Cardiac muscle cell (in vitro differentiated cells and primary cell): Measurements from ENCODE around the gene STEEP1. TPM values are rescaled to one million over a fixed set of nuclear protein-coding genes. Genes with fewer than 3 reads are reported as not detected.
A peak's percentile ranks its signal among the peaks of the same experiment; 100 is the strongest.
"Not testable (repeated sequence)": the region's sequence is repeated elsewhere in the genome, so short reads cannot be mapped to it uniquely, and the experiment has no call there.

Experiments
- DNase-seq, 2 donors: peaks; one replicate each; pipeline versions ENCODE4 v3.0.0 to v3.0.0-alpha.2; 2010 to 2017; ENCODE audit warnings: low read depth in 1 of 2, low spot score in 1 of 2
- H3K27ac ChIP-seq: fragments of 200-600 bp; sonication (generic); 2 replicates; pipeline ENCODE4 v1.5.1; 2016
- H3K27me3 ChIP-seq: fragments of 200-600 bp; sonication (generic); 2 replicates; pipeline ENCODE4 v1.6.0; 2016; ENCODE audit warnings: control low read depth
- H3K36me3 ChIP-seq: fragments of 200-600 bp; sonication (generic); 2 replicates; pipeline ENCODE4 v1.5.1; 2016; ENCODE audit warnings: control low read depth
- H3K4me1 ChIP-seq: fragments of 200-600 bp; sonication (generic); 2 replicates; pipeline ENCODE4 v1.8.1; 2017; ENCODE audit warnings: low read depth, mild to moderate bottlenecking, mixed run types
- H3K4me3 ChIP-seq: fragments of 200-600 bp; sonication (generic); 2 replicates; pipeline ENCODE4 v1.5.1; 2016; ENCODE audit warnings: mild to moderate bottlenecking
- H3K9me3 ChIP-seq: fragments of 200-600 bp; sonication (generic); 2 replicates; pipeline ENCODE4 v1.5.1; 2017; ENCODE audit warnings: low read depth, mild to moderate bottlenecking, control low read depth
- polyA plus RNA-seq: library from polyadenylated mRNA; unstranded; fragments of >200 nt; fragmentation: Nextera tagmentation; extraction: Ambion mirVana; gene quantifications from 2 replicates; pipeline ENCODE4 v1.2.1, GENCODE V29; 2016
- total RNA-seq: library from RNA; depleted of rRNA; stranded (reverse); fragments of >200 nt; gene quantifications from 2 replicates; pipeline ENCODE4 v1.2.3, GENCODE V29; 2016
- TF ChIP-seq, protein P1 (sequence below): IDR thresholded peaks from 2 replicates; pipeline ENCODE4 v1.5.1; 2012; ENCODE audit warnings: low read depth, mild to moderate bottlenecking, low read length

STEEP1 gene
- total and polyA plus RNA-seq, 2 experiments from 2014 or later = 15.8 to 42.6 TPM

DNA sequence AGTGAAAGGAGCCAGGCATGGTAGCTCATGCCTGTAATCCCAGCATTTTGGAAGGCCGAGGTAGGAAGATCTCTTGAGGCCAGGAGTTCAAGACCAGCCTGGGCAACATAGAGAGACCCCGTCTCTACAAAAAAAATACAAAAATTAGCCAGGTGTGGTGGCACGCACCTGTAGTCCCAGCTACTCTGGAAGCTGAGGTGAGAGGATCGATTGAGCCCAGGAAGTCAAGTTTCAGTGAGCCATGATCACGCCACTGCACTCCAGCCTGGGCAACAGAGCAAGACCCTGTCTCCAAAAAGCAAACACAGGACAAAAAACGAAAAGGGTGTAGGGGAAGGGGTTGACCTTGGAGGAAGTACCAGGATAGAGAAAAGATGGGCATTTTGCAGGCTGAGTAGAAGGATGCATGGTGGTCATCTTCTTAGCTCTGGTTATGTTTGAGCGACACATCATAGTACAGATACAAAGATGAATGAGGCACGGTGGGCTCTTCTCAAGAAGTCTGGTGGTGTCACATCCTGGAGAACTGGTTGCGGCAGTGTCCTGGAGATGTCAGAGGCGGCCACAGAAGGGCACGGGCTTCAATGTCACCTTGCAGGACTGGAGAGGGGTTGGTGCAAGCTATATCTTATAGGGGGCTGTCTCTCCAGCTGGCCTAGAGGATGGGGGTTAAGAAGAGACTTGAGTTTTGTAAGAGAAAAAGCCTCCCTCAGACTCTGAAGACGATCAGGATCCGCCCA lies 65.0 kb downstream of the STEEP1 start:
- TF ChIP-seq, protein P1, sequence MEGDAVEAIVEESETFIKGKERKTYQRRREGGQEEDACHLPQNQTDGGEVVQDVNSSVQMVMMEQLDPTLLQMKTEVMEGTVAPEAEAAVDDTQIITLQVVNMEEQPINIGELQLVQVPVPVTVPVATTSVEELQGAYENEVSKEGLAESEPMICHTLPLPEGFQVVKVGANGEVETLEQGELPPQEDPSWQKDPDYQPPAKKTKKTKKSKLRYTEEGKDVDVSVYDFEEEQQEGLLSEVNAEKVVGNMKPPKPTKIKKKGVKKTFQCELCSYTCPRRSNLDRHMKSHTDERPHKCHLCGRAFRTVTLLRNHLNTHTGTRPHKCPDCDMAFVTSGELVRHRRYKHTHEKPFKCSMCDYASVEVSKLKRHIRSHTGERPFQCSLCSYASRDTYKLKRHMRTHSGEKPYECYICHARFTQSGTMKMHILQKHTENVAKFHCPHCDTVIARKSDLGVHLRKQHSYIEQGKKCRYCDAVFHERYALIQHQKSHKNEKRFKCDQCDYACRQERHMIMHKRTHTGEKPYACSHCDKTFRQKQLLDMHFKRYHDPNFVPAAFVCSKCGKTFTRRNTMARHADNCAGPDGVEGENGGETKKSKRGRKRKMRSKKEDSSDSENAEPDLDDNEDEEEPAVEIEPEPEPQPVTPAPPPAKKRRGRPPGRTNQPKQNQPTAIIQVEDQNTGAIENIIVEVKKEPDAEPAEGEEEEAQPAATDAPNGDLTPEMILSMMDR = no peak
- Histone ChIP-seq H3K27ac (no peak overlapping the region), H3K9me3 (no peaks in the 10 kb centered on the region), H3K4me3 (no peak overlapping the region), H3K27me3 (no peaks in the 10 kb centered on the region), H3K4me1 (no peaks in the 10 kb centered on the region), H3K36me3 (no peaks in the 10 kb centered on the region)
- DNase-seq = no peak

DNA sequence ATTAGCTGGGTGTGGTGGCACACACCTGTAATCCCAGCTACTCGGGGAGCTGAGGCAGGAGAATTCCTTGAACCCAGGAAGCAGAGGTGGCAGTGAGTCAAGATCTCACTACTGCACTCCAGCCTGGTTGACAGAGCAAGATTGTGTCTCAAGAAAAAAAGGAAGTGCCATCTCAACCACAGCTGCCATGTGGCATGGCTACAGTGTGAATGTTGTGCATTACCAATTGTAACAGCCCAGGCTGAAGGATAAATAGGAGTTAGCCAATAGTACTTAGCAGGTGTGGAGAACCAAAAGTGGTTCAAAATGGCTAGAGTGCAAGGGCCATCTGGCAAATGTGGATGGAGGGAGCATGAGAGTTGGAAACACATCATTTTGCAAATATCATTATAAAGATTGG lies 68.0 kb downstream of the STEEP1 start:
- Histone ChIP-seq H3K9me3 (no peaks in the 10 kb centered on the region), H3K4me1 (no peaks in the 10 kb centered on the region), H3K36me3 (no peaks in the 10 kb centered on the region), H3K27me3 (no peaks in the 10 kb centered on the region), H3K4me3 (no peak overlapping the region), H3K27ac (no peak overlapping the region)
- DNase-seq = no peak
- TF ChIP-seq, protein P1 = no peak

DNA sequence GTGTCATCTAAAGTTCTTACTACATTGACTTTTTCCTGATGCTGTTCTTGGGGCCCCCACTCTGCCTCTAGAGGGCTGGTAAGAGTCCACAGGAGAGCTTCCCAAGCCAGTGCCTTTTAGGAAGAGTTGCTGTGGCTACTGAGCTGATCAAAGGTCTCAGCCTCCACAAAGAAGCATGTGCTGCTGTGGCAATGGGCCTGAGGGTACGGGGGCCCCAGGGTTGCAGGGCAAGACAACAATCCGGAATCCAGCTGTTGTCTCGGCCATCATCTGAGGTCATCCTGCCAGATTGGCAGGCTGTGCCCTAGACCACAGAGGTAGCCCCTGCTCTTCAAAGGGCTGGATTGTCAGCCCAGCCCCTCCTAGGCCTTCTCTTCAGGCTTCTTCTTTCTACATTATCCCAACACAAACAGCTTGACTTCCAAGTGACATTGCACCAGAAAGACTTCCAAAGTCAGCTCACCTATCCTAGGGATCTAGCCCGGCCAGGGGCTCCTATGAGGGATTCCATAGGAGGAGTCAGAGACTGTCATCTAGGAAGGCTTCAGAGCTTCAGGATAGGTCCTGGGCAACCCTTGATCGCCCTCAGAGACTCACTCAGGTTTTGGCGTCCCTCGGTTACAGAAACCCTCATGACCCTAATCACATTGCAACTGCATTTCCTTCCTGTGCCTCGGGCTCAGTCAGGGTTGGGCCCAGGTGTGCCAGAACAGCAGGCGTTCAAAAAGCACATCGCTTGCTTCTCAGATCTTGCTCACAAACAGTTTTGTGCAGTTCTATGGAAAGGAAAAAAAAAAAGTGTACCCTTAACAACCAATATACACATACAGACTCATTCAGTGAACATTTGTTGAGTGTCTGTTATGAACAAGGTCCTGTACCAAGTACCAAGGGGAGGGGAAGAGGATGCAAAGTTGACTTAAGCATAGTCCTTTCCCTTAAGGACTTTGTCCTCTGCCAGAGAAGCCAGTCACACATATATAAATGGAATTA lies 69.2 kb downstream of the STEEP1 start:
- no peak for DNase-seq
- H3K27me3 ChIP-seq = no peaks in the 10 kb centered on the region
- H3K36me3 ChIP-seq = no peaks in the 10 kb centered on the region
- H3K9me3 ChIP-seq = no peaks in the 10 kb centered on the region
- H3K4me3 ChIP-seq = no peak overlapping the region
- no peaks in the 10 kb centered on the region for H3K4me1 ChIP-seq
- no peak overlapping the region for H3K27ac ChIP-seq
- TF ChIP-seq, protein P1 = peak; percentile 2

DNA sequence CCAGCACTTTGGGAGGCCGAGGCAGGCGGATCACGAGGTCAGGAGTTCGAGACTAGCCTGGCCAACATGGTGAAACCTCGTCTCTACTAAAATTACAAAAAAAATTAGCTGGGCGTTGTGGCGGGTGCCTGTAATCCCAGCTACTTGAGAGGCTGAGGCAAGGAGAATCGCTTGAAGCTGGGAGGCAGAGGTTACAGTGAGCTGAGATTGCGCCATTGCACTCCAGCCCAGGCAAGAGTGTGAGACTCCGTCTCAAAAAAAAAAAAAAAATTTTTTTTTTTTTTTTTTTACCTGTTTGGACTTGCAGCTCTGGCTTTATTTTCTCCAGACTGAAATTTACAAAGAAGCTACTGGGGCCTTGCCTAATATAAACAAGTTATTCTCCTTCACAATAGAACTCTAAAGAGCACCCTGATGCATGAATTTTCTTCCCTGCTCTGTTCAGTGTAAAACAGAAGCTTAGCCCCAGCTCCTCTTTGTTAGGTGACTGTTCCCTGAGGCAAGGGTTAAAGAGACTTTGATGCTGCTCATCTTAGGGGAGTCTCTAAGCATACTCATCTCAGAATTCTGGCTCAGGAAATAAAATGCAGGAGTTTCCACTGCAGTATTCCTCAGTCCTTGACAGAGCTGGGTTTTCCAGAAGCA lies 71.2 kb downstream of the STEEP1 start:
- H3K4me3 ChIP-seq, H3K27me3 ChIP-seq, H3K4me1 ChIP-seq, H3K36me3 ChIP-seq, DNase-seq, H3K9me3 ChIP-seq, H3K27ac ChIP-seq: not testable (repeated sequence)

DNA sequence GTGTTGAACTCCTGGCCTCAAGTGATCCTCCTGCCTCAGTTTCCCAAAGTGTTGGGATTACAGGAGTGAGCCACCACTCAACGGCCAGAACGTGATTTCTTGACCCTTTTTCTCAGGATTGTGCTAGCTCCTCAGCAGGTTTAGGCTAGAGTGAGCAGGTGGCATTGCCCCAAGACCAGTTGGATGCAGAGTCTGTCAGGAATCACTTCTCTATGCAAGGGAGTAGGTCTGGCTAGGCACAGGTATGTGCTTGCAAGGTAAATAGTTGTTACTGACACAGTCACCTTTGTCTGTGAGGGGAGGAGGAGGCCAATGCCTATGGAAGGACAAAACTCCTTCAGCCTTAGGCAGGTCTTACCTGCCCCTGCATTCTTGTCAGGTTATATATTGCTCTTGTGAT lies 72.7 kb downstream of the STEEP1 start:
- H3K4me1 ChIP-seq = no peaks in the 10 kb centered on the region
- no peak overlapping the region for H3K4me3 ChIP-seq
- H3K9me3 ChIP-seq = no peaks in the 10 kb centered on the region
- TF ChIP-seq, protein P1 = no peak
- H3K27me3 ChIP-seq = no peaks in the 10 kb centered on the region
- no peaks in the 10 kb centered on the region for H3K36me3 ChIP-seq
- DNase-seq = no peak
- H3K27ac ChIP-seq = no peak overlapping the region
